Activated naive CD4-positive, alpha-beta T cell treated with anti-CD3 and anti-CD28 coated beads for 36 hours (primary cell): ENCODE results near the gene RD3L. TPM values are rescaled to one million over a fixed set of nuclear protein-coding genes. Genes with fewer than 3 reads are reported as not detected.

Experiments used
- total RNA-seq, 2 experiments: library from RNA; stranded (reverse); gene quantifications; one replicate each; pipeline ENCODE4 v1.2.3, GENCODE V29; 2021

Gene RD3L
- total RNA-seq, 2 experiments from 2014 or later: not detected

Other genes with a start within 250 kb of the RD3L start
- 10 to 100 TPM; 49.0 to 50.4 TPM for gene XRCC3, start 227.1 kb downstream of the RD3L start, total RNA-seq
- gene ZFYVE21, start 226.7 kb downstream of the RD3L start, total RNA-seq: 10 to 100 TPM in 1 of 2 experiments, 1 to 10 TPM in 1; 9.1 to 10.4 TPM
- 1 to 10 TPM; 8.0 to 8.6 TPM for gene PPP1R13B, start 95.0 kb downstream of the RD3L start, total RNA-seq
- gene TDRD9, start 14.1 kb downstream of the RD3L start, total RNA-seq: under 1 TPM in 1 of 2 experiments, not detected in 1; 0.10 TPM
- not detected for gene ASPG, start 143.2 kb upstream of the RD3L start, total RNA-seq
- gene KIF26A, start 196.1 kb upstream of the RD3L start, total RNA-seq: under 1 TPM; 0.07 TPM